Mesenchymal stem cell (in vitro differentiated cells and primary cell): ENCODE data around the gene FGF14.

Source experiments
- DNase-seq: peaks from one replicate; pipeline ENCODE4 v3.0.0-alpha.2; 2013
- H2AFZ ChIP-seq: one replicate; pipeline ENCODE4 v1.6.1; 2013; ENCODE audit warnings: low read depth, mild to moderate bottlenecking, control low read depth, inconsistent platforms, low read length, moderate library complexity
- H2AK5ac ChIP-seq: 2 replicates; pipeline ENCODE4 v1.6.1; 2013; ENCODE audit warnings: low read length, moderate library complexity, mild to moderate bottlenecking, inconsistent platforms; ENCODE audit not compliant: severe bottlenecking
- H2BK120ac ChIP-seq: one replicate; pipeline ENCODE4 v1.6.1; 2013; ENCODE audit warnings: low read depth, mild to moderate bottlenecking, inconsistent platforms, low read length, moderate library complexity
- H2BK12ac ChIP-seq, 2 experiments: one replicate each; pipeline ENCODE4 v1.6.1; 2013; ENCODE audit warnings: inconsistent platforms in 2 of 2, low read length in 2 of 2, mild to moderate bottlenecking in 2 of 2, moderate library complexity in 2 of 2, control low read depth in 1 of 2
- H2BK15ac ChIP-seq: one replicate; pipeline ENCODE4 v1.6.1; 2013; ENCODE audit warnings: mild to moderate bottlenecking, low read depth, inconsistent platforms; ENCODE audit not compliant: poor library complexity, severe bottlenecking
- H2BK5ac ChIP-seq: 2 replicates; pipeline ENCODE4 v1.6.1; 2013; ENCODE audit warnings: low read depth, mild to moderate bottlenecking, low read length, control low read depth, inconsistent platforms; ENCODE audit not compliant: poor library complexity, severe bottlenecking
- H3K14ac ChIP-seq, 2 experiments: one replicate each; pipeline ENCODE4 v1.6.1; 2013; ENCODE audit warnings: inconsistent platforms in 2 of 2, low read length in 2 of 2, control low read depth in 1 of 2, mild to moderate bottlenecking in 1 of 2, moderate library complexity in 1 of 2
- H3K18ac ChIP-seq, 2 experiments: one replicate each; pipeline ENCODE4 v1.6.1; 2013; ENCODE audit warnings: inconsistent platforms in 2 of 2, low read length in 2 of 2, control low read depth in 1 of 2, low read depth in 1 of 2, mild to moderate bottlenecking in 1 of 2
- H3K23ac ChIP-seq, 2 experiments: one replicate each; pipeline ENCODE4 v1.6.1; 2013; ENCODE audit warnings: inconsistent platforms in 2 of 2, low read length in 2 of 2, mild to moderate bottlenecking in 2 of 2, moderate library complexity in 2 of 2, control low read depth in 1 of 2
- H3K27ac ChIP-seq: 2 replicates; pipeline ENCODE4 v1.5.1; 2013; ENCODE audit warnings: mild to moderate bottlenecking, moderate library complexity, low read length, control low read depth, inconsistent platforms; ENCODE audit not compliant: poor library complexity, severe bottlenecking
- H3K27me3 ChIP-seq, 2 experiments: 2 replicates each; pipeline versions ENCODE4 v1.6.1 to v1.7.0; 2013; ENCODE audit warnings: low read length in 2 of 2, mild to moderate bottlenecking in 2 of 2, moderate library complexity in 2 of 2, control low read depth in 1 of 2, inconsistent platforms in 1 of 2; ENCODE audit not compliant: control insufficient read depth in 1 of 2, insufficient read depth in 1 of 2
- H3K36me3 ChIP-seq, 2 experiments: 2 replicates each; pipeline versions ENCODE4 v1.6.1 to v1.7.0; 2013; ENCODE audit warnings: low read length in 2 of 2, control low read depth in 1 of 2, inconsistent platforms in 1 of 2, low read depth in 1 of 2, mild to moderate bottlenecking in 1 of 2; ENCODE audit not compliant: insufficient read depth in 2 of 2, control insufficient read depth in 1 of 2
- H3K4ac ChIP-seq, 2 experiments: one replicate each; pipeline ENCODE4 v1.6.1; 2013; ENCODE audit warnings: inconsistent platforms in 2 of 2, low read length in 2 of 2, mild to moderate bottlenecking in 2 of 2, moderate library complexity in 2 of 2, control low read depth in 1 of 2, low read depth in 1 of 2
- H3K4me1 ChIP-seq: 2 replicates; pipeline ENCODE4 v1.6.1; 2013; ENCODE audit warnings: low read depth, low read length, control low read depth; ENCODE audit not compliant: control insufficient read depth, insufficient read depth
- H3K4me2 ChIP-seq: 2 replicates; pipeline ENCODE4 v1.6.1; 2013; ENCODE audit warnings: low read length, mild to moderate bottlenecking, inconsistent platforms; ENCODE audit not compliant: poor library complexity, severe bottlenecking
- H3K4me3 ChIP-seq, 2 experiments: 2 replicates each; pipeline versions ENCODE4 v1.5.1 to v1.7.0; 2013; ENCODE audit warnings: low read length in 2 of 2, mild to moderate bottlenecking in 2 of 2, control low read depth in 1 of 2, low read depth in 1 of 2; ENCODE audit not compliant: insufficient read depth in 1 of 2
- H3K79me1 ChIP-seq: replicated peaks from 2 replicates; pipeline ENCODE4 v1.6.1; 2013; ENCODE audit warnings: mild to moderate bottlenecking, control low read depth, low read length, inconsistent platforms; ENCODE audit not compliant: poor library complexity, severe bottlenecking
- H3K9ac ChIP-seq: 2 replicates; pipeline ENCODE4 v1.7.0; 2013; ENCODE audit warnings: mild to moderate bottlenecking, low read length, moderate library complexity
- H3K9me3 ChIP-seq: 2 replicates; pipeline ENCODE4 v1.7.0; 2013; ENCODE audit warnings: mild to moderate bottlenecking, low read length; ENCODE audit not compliant: control insufficient read depth
- H4K8ac ChIP-seq: one replicate; pipeline ENCODE4 v1.6.1; 2013; ENCODE audit warnings: inconsistent platforms, mild to moderate bottlenecking, low read length, moderate library complexity
- H4K91ac ChIP-seq: one replicate; pipeline ENCODE4 v1.6.1; 2013; ENCODE audit warnings: mild to moderate bottlenecking, low read length, inconsistent platforms
- WGBS: methylation state at CpG from one replicate; pipeline ENCODE4 v1.1.7; 2013; ENCODE audit warnings: mixed read lengths; 5-methylcytosine and 5-hydroxymethylcytosine counted together

Gene FGF14

GRCh38 chr13:102040812-102041211 is 361.0 kb downstream of the FGF14 start:
- Histone ChIP-seq H3K4me1 (no peaks in the 10 kb centered on the region), H3K79me1 (no peaks in the 10 kb centered on the region), H3K36me3 (no peaks in the 10 kb centered on the region), H2AK5ac (no peak overlapping the region), H3K14ac (no peak overlapping the region), H2BK12ac (no peak overlapping the region), H3K4ac (no peak overlapping the region), H2BK5ac (no peak overlapping the region), H3K27me3 (no peaks in the 10 kb centered on the region), H3K23ac (no peak overlapping the region), H3K9ac (no peak overlapping the region), H3K4me2 (no peak overlapping the region), H4K8ac (no peak overlapping the region), H3K18ac (no peak overlapping the region), H2BK15ac (no peak overlapping the region), H2BK120ac (no peak overlapping the region), H2AFZ (no peak overlapping the region), H3K9me3 (peaks cover 3% of the 10 kb centered on the region), H4K91ac (no peak overlapping the region), H3K27ac (no peak overlapping the region), H3K4me3 (no peak overlapping the region)
- no peak for DNase-seq
- 33% methylated on average over 1 of the region's 2 CpGs for WGBS

GRCh38 chr13:102039264-102039663 is 362.6 kb downstream of the FGF14 start:
- Histone ChIP-seq H3K4me1 (no peaks in the 10 kb centered on the region), H2BK5ac (no peak overlapping the region), H2BK120ac (no peak overlapping the region), H2AK5ac (no peak overlapping the region), H2BK15ac (no peak overlapping the region), H3K4me3 (no peak overlapping the region), H3K27ac (no peak overlapping the region), H2AFZ (no peak overlapping the region), H3K36me3 (no peaks in the 10 kb centered on the region), H4K91ac (no peak overlapping the region), H3K4me2 (no peak overlapping the region), H3K23ac (no peak overlapping the region), H3K79me1 (no peaks in the 10 kb centered on the region), H3K9ac (no peak overlapping the region), H3K9me3 (peaks cover 3% of the 10 kb centered on the region), H3K18ac (no peak overlapping the region), H3K14ac (no peak overlapping the region), H4K8ac (no peak overlapping the region), H3K27me3 (no peaks in the 10 kb centered on the region), H3K4ac (no peak overlapping the region), H2BK12ac (no peak overlapping the region)
- no peak for DNase-seq
- 79% methylated on average over 7 of the region's 7 CpGs for WGBS

- no peak overlapping the region for H3K4me2 ChIP-seq
- H3K4ac ChIP-seq = no peak overlapping the region
- no peak for DNase-seq
- WGBS = 80% methylated on average over 1 of the region's 1 CpG
- no peak overlapping the region for H3K9ac ChIP-seq
- H3K36me3 ChIP-seq = no peaks in the 10 kb centered on the region
- H4K8ac ChIP-seq = no peak overlapping the region
- H4K91ac ChIP-seq = no peak overlapping the region
- no peaks in the 10 kb centered on the region for H3K27me3 ChIP-seq
- H3K4me1 ChIP-seq = no peaks in the 10 kb centered on the region
- no peak overlapping the region for H2AK5ac ChIP-seq
- no peak overlapping the region for H3K18ac ChIP-seq
- H3K14ac ChIP-seq = no peak overlapping the region
- no peak overlapping the region for H2BK5ac ChIP-seq
- H2BK12ac ChIP-seq = no peak overlapping the region
- no peak overlapping the region for H3K27ac ChIP-seq
- H2AFZ ChIP-seq = no peak overlapping the region
- H3K23ac ChIP-seq = no peak overlapping the region
- no peak overlapping the region for H2BK15ac ChIP-seq
- H3K4me3 ChIP-seq = no peak overlapping the region
- H2BK120ac ChIP-seq = no peak overlapping the region
- no peaks in the 10 kb centered on the region for H3K79me1 ChIP-seq
- H3K9me3 ChIP-seq = peaks cover 2% of the 10 kb centered on the region
Observed at GRCh38 chr13:102038787-102039186, 363.1 kb downstream of the FGF14 start.

GRCh38 chr13:102035969-102036368 is 365.9 kb downstream of the FGF14 start:
- no peaks in the 10 kb centered on the region for H3K36me3 ChIP-seq
- no peak overlapping the region for H2AK5ac ChIP-seq
- no peak overlapping the region for H3K4ac ChIP-seq
- H3K9ac ChIP-seq = no peak overlapping the region
- H2BK15ac ChIP-seq = no peak overlapping the region
- no peak overlapping the region for H3K18ac ChIP-seq
- H4K91ac ChIP-seq = no peak overlapping the region
- no peaks in the 10 kb centered on the region for H3K9me3 ChIP-seq
- no peak overlapping the region for H2BK120ac ChIP-seq
- H2AFZ ChIP-seq = no peak overlapping the region
- H4K8ac ChIP-seq = no peak overlapping the region
- H3K27ac ChIP-seq = no peak overlapping the region
- no peaks in the 10 kb centered on the region for H3K79me1 ChIP-seq
- no peak overlapping the region for H2BK12ac ChIP-seq
- no peaks in the 10 kb centered on the region for H3K27me3 ChIP-seq
- no peak overlapping the region for H3K14ac ChIP-seq
- H3K23ac ChIP-seq = no peak overlapping the region
- H3K4me2 ChIP-seq = no peak overlapping the region
- no peaks in the 10 kb centered on the region for H3K4me1 ChIP-seq
- no peak overlapping the region for H2BK5ac ChIP-seq
- no peak for DNase-seq
- H3K4me3 ChIP-seq = no peak overlapping the region
